WI38 (cell line): ENCODE results near the gene SH3TC2.

Experiments used
- H3K4me3 ChIP-seq: 2 replicates; pipeline ENCODE4 v1.5.1; 2011; ENCODE audit warnings: low read depth, mild to moderate bottlenecking, control low read depth, low read length
- TF ChIP-seq, protein P1 (sequence below): IDR thresholded peaks from 2 replicates; pipeline ENCODE4 v1.5.1; 2012; ENCODE audit warnings: low read depth, mild to moderate bottlenecking, control low read depth, low read length

Gene SH3TC2

GRCh38 chr5:148986636-148987035 lies 76.2 kb downstream of the SH3TC2 start:
- no peak overlapping the region for H3K4me3 ChIP-seq
- TF ChIP-seq, protein P1, sequence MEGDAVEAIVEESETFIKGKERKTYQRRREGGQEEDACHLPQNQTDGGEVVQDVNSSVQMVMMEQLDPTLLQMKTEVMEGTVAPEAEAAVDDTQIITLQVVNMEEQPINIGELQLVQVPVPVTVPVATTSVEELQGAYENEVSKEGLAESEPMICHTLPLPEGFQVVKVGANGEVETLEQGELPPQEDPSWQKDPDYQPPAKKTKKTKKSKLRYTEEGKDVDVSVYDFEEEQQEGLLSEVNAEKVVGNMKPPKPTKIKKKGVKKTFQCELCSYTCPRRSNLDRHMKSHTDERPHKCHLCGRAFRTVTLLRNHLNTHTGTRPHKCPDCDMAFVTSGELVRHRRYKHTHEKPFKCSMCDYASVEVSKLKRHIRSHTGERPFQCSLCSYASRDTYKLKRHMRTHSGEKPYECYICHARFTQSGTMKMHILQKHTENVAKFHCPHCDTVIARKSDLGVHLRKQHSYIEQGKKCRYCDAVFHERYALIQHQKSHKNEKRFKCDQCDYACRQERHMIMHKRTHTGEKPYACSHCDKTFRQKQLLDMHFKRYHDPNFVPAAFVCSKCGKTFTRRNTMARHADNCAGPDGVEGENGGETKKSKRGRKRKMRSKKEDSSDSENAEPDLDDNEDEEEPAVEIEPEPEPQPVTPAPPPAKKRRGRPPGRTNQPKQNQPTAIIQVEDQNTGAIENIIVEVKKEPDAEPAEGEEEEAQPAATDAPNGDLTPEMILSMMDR: no peak

GRCh38 chr5:148984345-148984744 lies 78.5 kb downstream of the SH3TC2 start:
- TF ChIP-seq, protein P1: no peak
- no peak overlapping the region for H3K4me3 ChIP-seq

DNA sequence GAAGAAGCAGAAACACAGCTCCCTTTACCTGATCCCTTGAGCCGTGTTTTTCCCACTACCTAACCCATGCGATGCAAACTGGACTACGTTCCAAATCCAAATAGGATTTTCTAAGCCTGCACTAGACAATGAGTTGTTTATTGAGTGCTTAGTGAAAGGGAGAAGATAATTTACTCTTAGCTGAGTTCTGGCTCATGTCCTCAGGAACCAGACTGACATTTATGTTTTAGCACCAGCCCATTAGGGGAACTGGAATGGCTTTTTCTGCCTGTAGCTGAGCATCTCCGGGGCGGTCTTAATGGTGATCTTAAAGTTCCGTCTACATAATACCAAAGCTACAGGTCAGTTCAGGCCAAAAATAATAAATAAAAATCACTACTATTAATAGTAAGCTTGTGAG lies 81.5 kb downstream of the SH3TC2 start:
- TF ChIP-seq, protein P1: no peak
- no peak overlapping the region for H3K4me3 ChIP-seq

- H3K4me3 ChIP-seq: no peak overlapping the region
- TF ChIP-seq, protein P1: no peak
Measured at GRCh38 chr5:148980731-148981130, 82.1 kb downstream of the SH3TC2 start.

- H3K4me3 ChIP-seq: no peak overlapping the region
- TF ChIP-seq, protein P1: no peak
Measured at GRCh38 chr5:148979083-148979723, 83.7 kb downstream of the SH3TC2 start.

GRCh38 chr5:148978370-148979082 lies 84.3 kb downstream of the SH3TC2 start:
- no peak overlapping the region for H3K4me3 ChIP-seq
- TF ChIP-seq, protein P1: no peak
